Fibroblast of the aortic adventitia (primary cell): Measurements from ENCODE around the gene GP5. TPM values are rescaled to one million over a fixed set of nuclear protein-coding genes. Genes with fewer than 3 reads are reported as not detected.

ENCODE experiments used
- DNase-seq: peaks from one replicate; pipeline ENCODE4 v3.0.0-alpha.2; 2010; ENCODE audit warnings: low read depth
- H3K4me3 ChIP-seq: 2 replicates; pipeline ENCODE4 v1.5.1; 2011; ENCODE audit warnings: low read depth, mild to moderate bottlenecking, control low read depth, low read length, moderate library complexity
- total RNA-seq: library from RNA; depleted of rRNA; stranded (reverse); fragments of >200 nt; gene quantifications from 2 replicates; pipeline ENCODE4 v1.2.3, GENCODE V29; 2012; ENCODE audit warnings: low replicate concordance
- TF ChIP-seq, protein P1 (sequence below): IDR thresholded peaks from 2 replicates; pipeline ENCODE4 v1.5.1; 2011; ENCODE audit warnings: mild to moderate bottlenecking, low read length, control low read depth, inconsistent platforms; ENCODE audit not compliant: insufficient read depth

Gene GP5
- total RNA-seq, 1 donor = 0.09 TPM

DNA sequence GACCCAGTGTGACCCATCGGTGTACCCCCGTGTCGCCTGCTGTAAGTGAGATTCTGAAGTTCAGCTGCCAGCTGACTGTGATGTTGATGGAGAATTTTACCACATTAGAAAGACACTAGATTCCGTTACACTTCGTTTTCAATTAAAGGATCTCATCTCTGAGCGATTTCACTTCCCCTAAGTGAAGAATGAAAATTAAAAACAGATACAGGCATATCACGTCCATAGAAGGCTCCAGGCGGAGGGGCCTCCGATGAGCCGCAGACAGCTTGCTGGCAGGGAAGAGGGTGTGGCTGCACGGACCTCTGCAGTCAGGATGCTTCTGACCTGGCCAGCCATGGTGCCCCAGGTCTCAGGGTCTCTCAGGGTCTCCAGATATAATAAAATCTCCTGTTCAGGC, 41.4 kb downstream of the GP5 start:
- no peak for DNase-seq
- TF ChIP-seq, protein P1, sequence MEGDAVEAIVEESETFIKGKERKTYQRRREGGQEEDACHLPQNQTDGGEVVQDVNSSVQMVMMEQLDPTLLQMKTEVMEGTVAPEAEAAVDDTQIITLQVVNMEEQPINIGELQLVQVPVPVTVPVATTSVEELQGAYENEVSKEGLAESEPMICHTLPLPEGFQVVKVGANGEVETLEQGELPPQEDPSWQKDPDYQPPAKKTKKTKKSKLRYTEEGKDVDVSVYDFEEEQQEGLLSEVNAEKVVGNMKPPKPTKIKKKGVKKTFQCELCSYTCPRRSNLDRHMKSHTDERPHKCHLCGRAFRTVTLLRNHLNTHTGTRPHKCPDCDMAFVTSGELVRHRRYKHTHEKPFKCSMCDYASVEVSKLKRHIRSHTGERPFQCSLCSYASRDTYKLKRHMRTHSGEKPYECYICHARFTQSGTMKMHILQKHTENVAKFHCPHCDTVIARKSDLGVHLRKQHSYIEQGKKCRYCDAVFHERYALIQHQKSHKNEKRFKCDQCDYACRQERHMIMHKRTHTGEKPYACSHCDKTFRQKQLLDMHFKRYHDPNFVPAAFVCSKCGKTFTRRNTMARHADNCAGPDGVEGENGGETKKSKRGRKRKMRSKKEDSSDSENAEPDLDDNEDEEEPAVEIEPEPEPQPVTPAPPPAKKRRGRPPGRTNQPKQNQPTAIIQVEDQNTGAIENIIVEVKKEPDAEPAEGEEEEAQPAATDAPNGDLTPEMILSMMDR = no peak
- H3K4me3 ChIP-seq = no peak overlapping the region

DNA sequence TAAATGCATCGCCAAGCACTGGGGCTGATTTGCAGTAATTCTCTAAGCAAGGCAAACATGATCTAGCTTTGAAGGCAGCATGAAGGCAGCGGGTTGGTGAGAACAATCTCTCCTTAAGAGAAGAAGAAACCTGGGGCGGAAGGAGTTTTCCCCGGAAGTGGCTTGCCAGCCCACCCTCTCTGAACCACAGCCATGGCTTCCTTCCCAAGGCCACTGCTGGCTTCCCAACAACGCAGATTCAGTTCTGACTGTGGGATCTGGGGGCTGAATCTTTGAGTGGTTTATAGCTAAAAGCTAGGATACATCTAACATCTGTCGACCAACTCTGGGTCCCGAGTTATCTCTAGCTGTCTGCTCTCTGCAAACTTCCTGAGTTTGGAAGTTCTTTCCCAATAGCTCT, 43.7 kb downstream of the GP5 start:
- TF ChIP-seq, protein P1 = no peak
- no peak for DNase-seq
- H3K4me3 ChIP-seq = no peak overlapping the region

DNA sequence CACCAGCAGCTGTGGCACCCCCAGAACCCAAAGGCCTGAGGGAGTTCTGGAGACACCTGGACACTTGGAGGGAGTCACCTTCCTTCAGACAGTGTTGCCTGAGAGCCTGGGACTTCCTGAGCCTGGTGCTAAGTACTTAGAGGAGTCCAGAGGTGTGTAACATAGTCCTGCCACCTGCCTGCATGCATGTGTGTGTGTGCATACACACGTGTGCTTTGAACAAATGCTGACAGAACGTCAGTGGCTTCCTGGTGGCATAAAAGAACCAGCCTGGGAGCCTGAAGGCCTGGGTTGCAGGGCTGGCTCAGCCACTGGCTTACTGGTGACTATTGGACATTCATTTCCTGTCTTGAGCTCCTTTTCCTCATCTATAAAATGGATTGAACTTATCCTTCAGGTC, 44.8 kb downstream of the GP5 start:
- no peak overlapping the region for H3K4me3 ChIP-seq
- TF ChIP-seq, protein P1 = no peak
- DNase-seq = no peak

DNA sequence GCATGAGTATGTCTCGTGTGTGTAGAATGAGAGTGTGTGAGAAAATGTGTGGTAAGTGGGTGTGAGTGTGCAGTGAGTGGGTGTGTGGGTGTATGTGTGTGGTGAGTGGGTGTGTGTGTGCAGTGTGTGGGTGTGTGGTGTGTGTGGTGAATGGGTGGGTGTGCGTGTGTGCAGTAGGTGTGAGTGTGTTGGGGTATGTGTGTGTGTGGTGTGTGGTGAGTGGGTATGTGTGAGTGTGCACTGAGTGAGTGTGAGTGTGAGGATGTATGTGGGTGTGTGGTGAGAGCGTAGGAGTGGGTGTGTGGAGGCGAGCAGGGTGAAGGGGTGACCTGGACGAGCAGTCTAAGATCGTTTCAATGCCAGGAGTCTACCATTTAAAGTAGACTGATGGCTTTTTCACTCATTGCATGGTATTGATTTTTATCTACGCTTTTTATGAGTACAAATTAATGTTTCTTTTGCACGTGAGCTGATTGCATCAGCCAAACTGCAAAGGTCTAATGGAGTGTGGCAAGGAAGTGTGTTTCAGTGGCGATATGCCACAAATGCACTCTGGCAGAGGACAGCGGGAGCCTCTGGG, 46.3 kb downstream of the GP5 start:
- H3K4me3 ChIP-seq = no peak overlapping the region
- TF ChIP-seq, protein P1 = no peak
- no peak for DNase-seq

DNA sequence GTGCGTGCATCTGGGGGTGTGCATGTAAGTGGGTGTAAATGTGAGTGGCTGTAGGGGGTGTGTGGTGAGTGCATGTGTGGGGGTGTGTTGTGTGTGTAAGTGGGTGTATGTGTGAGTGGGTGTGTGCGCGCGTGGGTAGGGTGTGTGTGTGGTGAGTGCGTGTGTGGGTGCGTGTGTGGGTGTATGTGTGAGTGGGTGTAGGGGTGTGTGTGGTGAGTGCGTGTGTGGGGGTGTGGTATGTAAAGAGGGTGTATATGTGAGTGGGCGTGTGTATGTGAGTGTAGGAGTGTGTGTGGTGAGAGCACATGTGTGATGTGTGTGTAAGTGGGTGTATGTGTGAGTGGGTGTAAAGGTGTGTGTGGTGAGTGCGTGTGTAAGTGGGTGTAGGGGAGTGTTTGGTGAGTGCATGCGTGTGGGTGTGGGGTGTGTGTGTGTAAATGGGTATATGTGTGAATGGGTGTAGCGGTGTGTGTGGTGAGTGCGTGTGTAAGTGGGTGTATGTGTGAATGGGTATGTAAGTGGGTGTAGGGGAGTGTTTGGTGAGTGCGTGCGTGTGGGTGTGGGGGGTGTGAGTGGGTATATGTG, 47.0 kb downstream of the GP5 start:
- TF ChIP-seq, protein P1 = no peak
- H3K4me3 ChIP-seq = no peak overlapping the region
- DNase-seq = no peak

DNA sequence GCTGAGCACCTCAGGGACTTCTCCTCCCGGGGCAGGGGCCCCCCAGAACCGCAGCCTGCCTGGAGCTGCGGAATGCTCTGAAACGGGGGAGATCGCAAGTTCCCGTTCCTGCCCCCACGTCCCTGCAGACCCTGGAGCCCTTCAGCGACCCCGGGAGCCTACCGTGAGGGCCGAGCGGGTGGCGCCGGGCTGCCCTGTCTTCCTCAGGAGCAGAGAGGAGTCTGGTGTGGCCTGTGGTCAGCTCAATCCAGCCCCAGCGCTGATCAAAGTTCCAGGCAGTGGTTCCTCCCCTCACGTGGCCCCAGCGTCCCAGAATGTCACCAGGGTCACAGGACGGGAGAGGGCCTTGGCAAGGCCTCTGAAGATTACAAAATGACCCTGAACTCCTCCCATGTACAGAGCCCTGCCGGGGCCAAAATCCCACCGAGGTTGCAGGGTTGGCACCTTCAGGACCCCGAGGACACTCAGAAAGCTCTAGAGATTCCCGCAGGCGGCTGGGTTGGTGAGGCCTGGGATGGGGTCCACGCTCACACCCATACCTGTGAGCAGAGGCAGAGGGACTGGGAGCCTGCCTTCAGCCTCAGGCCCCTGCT, 47.9 kb downstream of the GP5 start, which contains the start of gene CPN2:
Gene CPN2 (minus strand): TSS at position 249 of the 593 bp plus-strand sequence. CDS start 8,626 bp downstream, outside the sequence.
- TF ChIP-seq, protein P1 = no peak
- no peak for DNase-seq
- no peak within 1 kb of the TSS for H3K4me3 ChIP-seq
